HepG2 (cell line): ENCODE results near the gene C7orf57. TPM values are rescaled to one million over a fixed set of nuclear protein-coding genes. Genes with fewer than 3 reads are reported as not detected.

Experiments
- ATAC-seq: fragments of 200-7000 bp; cut with Tn5 transposase; 3 replicates; pipeline ENCODE4 v1.9.1; 2020; ENCODE audit warnings: mild to moderate bottlenecking, moderate library complexity
- BruUV-seq: library from RNA; stranded (reverse); fragments of 400-500 nt; replicated peaks from 2 replicates; lab custom pipeline; 2021; lab: Mats Ljungman, UMichigan
- CTCF ChIA-PET: fragments of 300-600 bp; formaldehyde crosslinking; extraction: SDS; loops from one replicate; lab custom pipeline; 2021; ENCODE audit warnings: low total read pairs, inconsistent platforms, low intra/inter-chr PET ratio; lab: Yijun Ruan, JAX
- POLR2A ChIA-PET: fragments of 350-600 bp; sonication (Branson Sonifier 250); formaldehyde crosslinking; loops from one replicate; lab custom pipeline; 2020; ENCODE audit warnings: antibody characterized with exemption, inconsistent platforms; lab: Yijun Ruan, JAX
- DNase-seq: peaks from one replicate; pipeline ENCODE4 v3.0.0-alpha.2; 2015; ENCODE audit warnings: low spot score
- FAIRE-seq: peaks from 3 replicates; lab custom pipeline; 2011; peaks lifted over from hg19 to GRCh38; lab: Jason Lieb, UNC
- H2AFZ ChIP-seq: one replicate; pipeline ENCODE4 v1.6.1; 2011; ENCODE audit warnings: low read length, inconsistent platforms
- H3K27ac ChIP-seq: fragments of 300-600 bp; 3 replicates; pipeline ENCODE4 v1.8.0; 2011; ENCODE audit warnings: mixed run types, mild to moderate bottlenecking, mixed read lengths, low read length, inconsistent platforms; ENCODE audit not compliant: insufficient read depth; ENCODE audit errors: extremely low read length
- H3K27me3 ChIP-seq, 2 experiments: fragments of 200-600 bp in 1 of 2; 2 replicates in 1 of 2; 3 replicates in 1 of 2; pipeline versions ENCODE4 v1.6.0 to v1.8.0; 2011; ENCODE audit warnings: low read length in 2 of 2, mild to moderate bottlenecking in 2 of 2, moderate library complexity in 2 of 2, inconsistent platforms in 1 of 2; ENCODE audit not compliant: insufficient read depth in 2 of 2, control insufficient read depth in 1 of 2
- H3K36me3 ChIP-seq, 2 experiments: fragments of 200-600 bp in 1 of 2; replicated peaks in 1 of 2; 2 replicates in 1 of 2; 3 replicates in 1 of 2; pipeline versions ENCODE4 v1.5.1 to v1.8.0; 2011; ENCODE audit warnings: low read length in 2 of 2, inconsistent platforms in 1 of 2; ENCODE audit not compliant: insufficient read depth in 2 of 2, control insufficient read depth in 1 of 2
- H3K4me1 ChIP-seq: 2 replicates; pipeline ENCODE4 v1.5.1; 2012; ENCODE audit warnings: low read length, inconsistent platforms; ENCODE audit not compliant: insufficient read depth
- H3K4me2 ChIP-seq: 2 replicates; pipeline ENCODE4 v1.6.0; 2011; ENCODE audit warnings: low read depth, low read length, inconsistent platforms
- H3K4me3 ChIP-seq, 3 experiments: fragments of 200-600 bp in 1 of 3; sonication (generic), shearing (Covaris generic) in 1 of 3; replicated peaks in 1 of 3; 2 replicates each; pipeline ENCODE4 v1.5.1; 2011 to 2016; ENCODE audit warnings: low read length in 3 of 3, inconsistent platforms in 2 of 3, low read depth in 2 of 3, mild to moderate bottlenecking in 2 of 3, control low read depth in 1 of 3, mixed read lengths in 1 of 3; ENCODE audit not compliant: insufficient read depth in 1 of 3
- H3K79me2 ChIP-seq: one replicate; pipeline ENCODE4 v1.6.1; 2011; ENCODE audit warnings: low read length, inconsistent platforms; ENCODE audit not compliant: insufficient read depth
- H3K9ac ChIP-seq: 2 replicates; pipeline ENCODE4 v1.6.0; 2011; ENCODE audit warnings: mild to moderate bottlenecking, low read depth, low read length, inconsistent platforms; ENCODE audit not compliant: insufficient read depth
- H3K9me3 ChIP-seq: 2 replicates; pipeline ENCODE4 v1.5.1; 2012; ENCODE audit warnings: mild to moderate bottlenecking, low read length
- H4K20me1 ChIP-seq: 2 replicates; pipeline ENCODE4 v1.6.0; 2011; ENCODE audit warnings: inconsistent platforms, mild to moderate bottlenecking, low read length, moderate library complexity; ENCODE audit not compliant: insufficient read depth
- ATF2 ChIP-seq: sonication (generic); formaldehyde crosslinking; IDR thresholded peaks from 2 replicates; pipeline ENCODE4 v1.4.0; 2020; ENCODE audit warnings: missing genetic modification reagents
- CBX2 ChIP-seq, 2 experiments: fragments of 200-600 bp in 1 of 2; sonication (generic); formaldehyde crosslinking in 1 of 2; IDR thresholded peaks; 2 replicates each; pipeline versions ENCODE4 v1.7.0 to v1.8.1; 2018 to 2022; ENCODE audit warnings: low read depth in 2 of 2, low read length in 1 of 2, mild to moderate bottlenecking in 1 of 2, missing genetic modification reagents in 1 of 2
- DR1 ChIP-seq: sonication (generic); formaldehyde crosslinking; IDR thresholded peaks from 2 replicates; pipeline ENCODE4 v1.8.0; 2021; ENCODE audit warnings: mild to moderate bottlenecking, missing genetic modification reagents, inconsistent platforms
- GABPB1 ChIP-seq: IDR thresholded peaks from 2 replicates; pipeline ENCODE4 v1.6.1; 2016; ENCODE audit warnings: mild to moderate bottlenecking, missing genetic modification reagents, moderate library complexity, missing compliant biosample characterization
- KDM3A ChIP-seq: IDR thresholded peaks from 2 replicates; pipeline ENCODE4 v1.6.1; 2018; ENCODE audit warnings: low read depth, missing compliant biosample characterization
- MLLT10 ChIP-seq: sonication (generic); formaldehyde crosslinking; IDR thresholded peaks from 2 replicates; pipeline ENCODE4 v1.4.0; 2020; ENCODE audit warnings: missing genetic modification reagents
- MXD4 ChIP-seq: IDR thresholded peaks from 2 replicates; pipeline ENCODE4 v1.6.1; 2016; ENCODE audit warnings: mild to moderate bottlenecking, missing biosample characterization, missing genetic modification reagents
- PHF8 ChIP-seq: sonication (generic); formaldehyde crosslinking; IDR thresholded peaks from 2 replicates; pipeline ENCODE4 v1.5.0; 2020; ENCODE audit warnings: missing genetic modification reagents
- POLR2AphosphoS2 ChIP-seq: IDR thresholded peaks from 2 replicates; pipeline ENCODE4 v1.6.1; 2011; ENCODE audit warnings: low read depth, low read length, improper control_type of control experiment
- STAG1 ChIP-seq: sonication (generic); formaldehyde crosslinking; IDR thresholded peaks from 2 replicates; pipeline ENCODE4 v1.4.0; 2020; ENCODE audit warnings: missing genetic modification reagents
- TFAP4 ChIP-seq: sonication (generic); IDR thresholded peaks from 2 replicates; pipeline ENCODE4 v1.6.1; 2016; ENCODE audit warnings: low read depth, borderline replicate concordance
- ZBTB20 ChIP-seq: sonication (generic); formaldehyde crosslinking; IDR thresholded peaks from 2 replicates; pipeline ENCODE4 v1.8.1; 2023; ENCODE audit warnings: missing genetic modification reagents, low read depth, mild to moderate bottlenecking, borderline replicate concordance
- ZIK1 ChIP-seq: sonication (generic); formaldehyde crosslinking; IDR thresholded peaks from 2 replicates; pipeline ENCODE4 v1.5.0; 2020; ENCODE audit warnings: mild to moderate bottlenecking, low read depth, missing genetic modification reagents, borderline replicate concordance
- ZNF160 ChIP-seq: sonication (generic); formaldehyde crosslinking; IDR thresholded peaks from 2 replicates; pipeline ENCODE4 v1.8.0; 2022; ENCODE audit warnings: mild to moderate bottlenecking, inconsistent platforms, missing genetic modification reagents
- ZNF207 ChIP-seq: fragments of 450-650 bp; IDR thresholded peaks from 2 replicates; pipeline ENCODE4 v1.6.1; 2016; ENCODE audit warnings: antibody characterized with exemption, borderline replicate concordance
- ZNF414 ChIP-seq: sonication (generic); formaldehyde crosslinking; IDR thresholded peaks from 2 replicates; pipeline ENCODE4 v1.5.0; 2020; ENCODE audit warnings: missing genetic modification reagents
- ZNF678 ChIP-seq: sonication (generic); formaldehyde crosslinking; IDR thresholded peaks from 2 replicates; pipeline ENCODE4 v1.4.0; 2020; ENCODE audit warnings: mild to moderate bottlenecking, missing genetic modification reagents
- ZNF776 ChIP-seq: sonication (generic); formaldehyde crosslinking; IDR thresholded peaks from 2 replicates; pipeline ENCODE4 v1.4.0; 2020; ENCODE audit warnings: mild to moderate bottlenecking, missing genetic modification reagents
- ZNF878 ChIP-seq: sonication (generic); formaldehyde crosslinking; IDR thresholded peaks from 2 replicates; pipeline ENCODE4 v1.8.1; 2023; ENCODE audit warnings: mild to moderate bottlenecking, missing genetic modification reagents, moderate library complexity
- WGBS: methylation state at CpG from one replicate; pipeline ENCODE4 v1.1.6; 2017; ENCODE audit warnings: low lambda C conversion rate; 5-methylcytosine and 5-hydroxymethylcytosine counted together
- in situ Hi-C: cut with HindIII; loops from 2 replicates; pipeline ENCODE4 v1.10.0; 2017; ENCODE audit warnings: low pct_unique_long_range_greater_than_20kb; ENCODE audit not compliant: extremely low pct_ligation_motif_present
- intact Hi-C: fragments of 100-400 bp; cut with micrococcal nuclease; formaldehyde crosslinking; loops from one replicate; pipeline ENCODE4 v1.10.0; 2022; ENCODE audit not compliant: unreplicated experiment
- polyA plus RNA-seq, 8 experiments: library from polyadenylated mRNA; depleted of rRNA in 3 of 8; stranded (reverse) in 7 of 8; unstranded in 1 of 8; fragments of >200 nt; fragmentation: Illumina TruSeq in 4 of 8; extraction: Trizol in 4 of 8; gene quantifications; 2 replicates each; pipeline versions ENCODE4 v1.2.1 to v1.2.3, GENCODE V29; 2011 to 2016; ENCODE audit warnings: low read depth in 4 of 8, missing spikeins in 1 of 8, mixed read lengths in 1 of 8; ENCODE audit not compliant: insufficient read depth in 1 of 8
- total RNA-seq, 5 experiments: library from RNA; depleted of rRNA; stranded (reverse); fragments of >200 nt; fragmentation: Illumina TruSeq; extraction: Trizol; gene quantifications; 2 replicates each; pipeline ENCODE4 v1.2.3, GENCODE V29; 2016; ENCODE audit warnings: low read depth in 1 of 5

C7orf57 gene
- total and polyA plus RNA-seq, 2 of the 13 experiments (the other 11 are each of a cell fraction or from before 2014, with no cell fraction given), result not detected

- ChIA-PET CTCF (no interaction called here), POLR2A (no interaction called here)
- intact Hi-C loops (no loop called here), in situ Hi-C loops (no loop called here)
- Histone ChIP-seq H3K27me3 (peaks cover 0 to 9% of the 10 kb centered on the region in 2 experiments; a peak in 2 of 5 replicates), H3K4me3 (no peak overlapping the region), H3K27ac (no peak overlapping the region), H3K9me3 (no peaks in the 10 kb centered on the region), H4K20me1 (no peaks in the 10 kb centered on the region), H2AFZ (no peak overlapping the region), H3K9ac (no peak overlapping the region), H3K4me2 (no peak overlapping the region), H3K79me2 (no peaks in the 10 kb centered on the region), H3K36me3 (no peaks in the 10 kb centered on the region), H3K4me1 (peaks cover 7% of the 10 kb centered on the region)
- FAIRE-seq (no peak), DNase-seq (no peak), ATAC-seq (no peak)
- WGBS, result 0% methylated on average over 2 of the region's 2 CpGs
- no peak for TF ChIP-seq KDM3A
- no peak for TF ChIP-seq ZNF160 (CRISPR knock-in tag)
- TF ChIP-seq PHF8, result no peak
- no peak for TF ChIP-seq ZIK1
- TF ChIP-seq ZNF678, result no peak
- no peak for TF ChIP-seq POLR2AphosphoS2
- no TSS peak for BruUV-seq
These were observed 4.2 kb upstream of the C7orf57 start for GRCh38 chr7:48031111-48031510.

- Histone ChIP-seq H3K4me1 (peaks cover 10% of the 10 kb centered on the region), H3K9ac (no peak overlapping the region), H3K9me3 (no peaks in the 10 kb centered on the region), H3K4me3 (no peak overlapping the region), H2AFZ (no peak overlapping the region), H3K4me2 (no peak overlapping the region), H3K27ac (no peak overlapping the region), H3K79me2 (no peaks in the 10 kb centered on the region), H3K27me3 (peaks cover 0 to 23% of the 10 kb centered on the region in 2 experiments; a peak in 3 of 5 replicates), H4K20me1 (no peaks in the 10 kb centered on the region), H3K36me3 (no peaks in the 10 kb centered on the region)
- BruUV-seq, result no TSS peak
- ATAC-seq (no peak), FAIRE-seq (no peak), DNase-seq (no peak)
- intact Hi-C loops (no loop called here), in situ Hi-C loops (no loop called here)
- 3% methylated on average over 5 of the region's 5 CpGs for WGBS
- CTCF ChIA-PET, result no interaction called here
- POLR2A ChIA-PET, result no interaction called here
- TF ChIP-seq MXD4 (no peak), TFAP4 (no peak), ZNF207 (no peak), ZBTB20 (no peak), ZNF414 (no peak), ATF2 (no peak), CBX2 (IDR thresholded peaks at IDR 0.05; ENCODE audit: low read depth, low read length) (no peak), CBX2 (CRISPR knock-in tag; IDR thresholded peaks at IDR 0.05; ENCODE audit: low read depth) (no peak), MLLT10 (CRISPR knock-in tag) (no peak), DR1 (CRISPR knock-in tag) (no peak), ZNF878 (CRISPR knock-in tag) (no peak), GABPB1 (no peak), STAG1 (CRISPR knock-in tag) (no peak), ZNF776 (CRISPR knock-in tag) (no peak)
These were observed 1.4 kb upstream of the C7orf57 start for GRCh38 chr7:48033922-48034321.
